Astrocyte (in vitro differentiated cells and primary cell): ENCODE results near the gene FAM181B. TPM values are rescaled to one million over a fixed set of nuclear protein-coding genes. Genes with fewer than 3 reads are reported as not detected.

Source experiments
- DNase-seq: peaks from one replicate; pipeline ENCODE4 v3.0.0-alpha.2; 2010; ENCODE audit warnings: low read depth
- FAIRE-seq: peaks from 2 replicates; lab custom pipeline; 2011; peaks lifted over from hg19 to GRCh38; lab: Jason Lieb, UNC
- H2AFZ ChIP-seq: 2 replicates; pipeline ENCODE4 v1.6.0; 2012; ENCODE audit warnings: low read depth, low read length, inconsistent platforms
- H3K27ac ChIP-seq: 2 replicates; pipeline ENCODE4 v1.5.1; 2011; ENCODE audit warnings: low read depth, low read length, inconsistent platforms
- H3K27me3 ChIP-seq: 2 replicates; pipeline ENCODE4 v1.6.0; 2011; ENCODE audit warnings: low read length, inconsistent platforms; ENCODE audit not compliant: insufficient read depth
- H3K36me3 ChIP-seq: 2 replicates; pipeline ENCODE4 v1.5.1; 2011; ENCODE audit warnings: low read length, inconsistent platforms; ENCODE audit not compliant: insufficient read depth
- H3K4me1 ChIP-seq: 2 replicates; pipeline ENCODE4 v1.5.1; 2011; ENCODE audit warnings: low read length, inconsistent platforms; ENCODE audit not compliant: insufficient read depth
- H3K4me2 ChIP-seq: 2 replicates; pipeline ENCODE4 v1.6.0; 2012; ENCODE audit warnings: low read length, inconsistent platforms
- H3K4me3 ChIP-seq: 2 replicates; pipeline ENCODE4 v1.5.1; 2011; ENCODE audit warnings: low read depth, mild to moderate bottlenecking, low read length, inconsistent platforms; ENCODE audit not compliant: insufficient read depth
- H3K79me2 ChIP-seq: 2 replicates; pipeline ENCODE4 v1.6.0; 2012; ENCODE audit warnings: mild to moderate bottlenecking, low read length, inconsistent platforms; ENCODE audit not compliant: insufficient read depth
- H3K9ac ChIP-seq: 2 replicates; pipeline ENCODE4 v1.6.0; 2012; ENCODE audit warnings: mild to moderate bottlenecking, low read length, inconsistent platforms
- H3K9me3 ChIP-seq: 2 replicates; pipeline ENCODE4 v1.5.1; 2012; ENCODE audit warnings: low read depth, mild to moderate bottlenecking, low read length, inconsistent platforms; ENCODE audit not compliant: insufficient read depth
- H4K20me1 ChIP-seq: 2 replicates; pipeline ENCODE4 v1.6.0; 2012; ENCODE audit warnings: low read length, inconsistent platforms; ENCODE audit not compliant: insufficient read depth
- H3K27ac Mint-ChIP-seq: one replicate; pipeline ENCODE4 v1.8.0; 2021; ENCODE audit warnings: mild to moderate bottlenecking, mixed read lengths; ENCODE audit not compliant: unreplicated experiment
- H3K27me3 Mint-ChIP-seq: one replicate; pipeline ENCODE4 v1.8.0; 2021; ENCODE audit warnings: low read depth, mixed read lengths; ENCODE audit not compliant: unreplicated experiment
- H3K36me3 Mint-ChIP-seq: one replicate; pipeline ENCODE4 v1.8.0; 2021; ENCODE audit warnings: low read depth, mixed read lengths; ENCODE audit not compliant: unreplicated experiment
- H3K4me1 Mint-ChIP-seq: one replicate; pipeline ENCODE4 v1.8.0; 2021; ENCODE audit warnings: low read depth, mixed read lengths; ENCODE audit not compliant: unreplicated experiment
- H3K4me3 Mint-ChIP-seq: one replicate; pipeline ENCODE4 v1.8.0; 2021; ENCODE audit warnings: mild to moderate bottlenecking, moderate library complexity, mixed read lengths; ENCODE audit not compliant: unreplicated experiment
- H3K9me3 Mint-ChIP-seq: one replicate; pipeline ENCODE4 v1.8.0; 2021; ENCODE audit warnings: mild to moderate bottlenecking, mixed read lengths; ENCODE audit not compliant: unreplicated experiment
- CTCF ChIP-seq: IDR thresholded peaks from 2 replicates; pipeline ENCODE4 v1.5.1; 2011; ENCODE audit warnings: low read depth, mild to moderate bottlenecking, inconsistent platforms, low read length, moderate library complexity; ENCODE audit not compliant: insufficient read depth
- EZH2 ChIP-seq: IDR thresholded peaks from 2 replicates; pipeline ENCODE4 v1.6.1; 2012; ENCODE audit warnings: mild to moderate bottlenecking, low read length, inconsistent platforms; ENCODE audit not compliant: insufficient read depth
- total RNA-seq: library from RNA; stranded (reverse); gene quantifications from 2 replicates; pipeline ENCODE4 v1.2.1, GENCODE V29; 2021

FAM181B gene
- total RNA-seq, 1 donor from 2014 or later: 0.11 TPM

GRCh38 chr11:82767123-82767522, 33.5 kb upstream of the FAM181B start:
- H3K27ac Mint-ChIP-seq: no peak overlapping the region
- Histone ChIP-seq H3K36me3 (no peaks in the 10 kb centered on the region), H2AFZ (no peak overlapping the region), H3K9me3 (no peaks in the 10 kb centered on the region), H3K27ac (no peak overlapping the region), H3K79me2 (no peaks in the 10 kb centered on the region), H3K27me3 (peaks cover 2% of the 10 kb centered on the region), H3K4me1 (no peaks in the 10 kb centered on the region), H3K4me3 (no peak overlapping the region), H3K4me2 (no peak overlapping the region), H4K20me1 (no peaks in the 10 kb centered on the region), H3K9ac (no peak overlapping the region)
- H3K36me3 Mint-ChIP-seq: no peaks in the 10 kb centered on the region
- FAIRE-seq (no peak), DNase-seq (no peak)
- TF ChIP-seq EZH2 (no peak), CTCF (no peak)
- peaks cover under 1% of the 10 kb centered on the region for H3K27me3 Mint-ChIP-seq
- no peak overlapping the region for H3K4me3 Mint-ChIP-seq
- H3K4me1 Mint-ChIP-seq: no peaks in the 10 kb centered on the region
- H3K9me3 Mint-ChIP-seq: no peaks in the 10 kb centered on the region

DNA sequence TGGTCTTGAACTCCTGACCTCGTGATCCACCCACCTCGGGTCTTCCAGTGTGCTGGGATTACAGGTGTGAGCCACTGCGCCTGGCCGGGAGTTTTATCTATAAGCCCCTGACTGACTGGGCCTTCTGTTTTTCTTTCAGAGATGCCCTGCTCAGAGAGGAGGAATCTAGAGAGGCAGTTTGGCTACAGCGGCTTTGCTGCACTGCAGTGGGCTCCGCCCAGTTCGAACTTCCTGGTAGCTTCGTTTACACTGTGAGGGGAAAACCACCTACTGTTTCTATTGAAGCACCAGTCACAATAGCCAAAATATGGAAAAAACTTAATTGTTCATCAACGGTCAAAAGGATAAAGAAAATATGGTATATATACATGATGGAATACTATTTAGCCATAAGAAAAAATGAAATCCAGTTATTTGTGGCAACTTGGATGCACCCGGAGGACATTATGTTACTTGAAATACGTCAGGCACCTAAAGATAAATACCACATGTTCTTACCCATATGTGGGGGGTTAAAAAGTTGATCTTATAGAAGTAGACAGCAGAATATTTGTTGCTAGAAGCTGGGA, 31.9 kb upstream of the FAM181B start:
- no peaks in the 10 kb centered on the region for H3K9me3 ChIP-seq
- FAIRE-seq: no peak

More for the DNA sequence above, 31.9 kb upstream of the FAM181B start:
- no peaks in the 10 kb centered on the region for H3K4me1 Mint-ChIP-seq
- H3K79me2 ChIP-seq: no peaks in the 10 kb centered on the region
- no peak overlapping the region for H3K4me2 ChIP-seq
- no peaks in the 10 kb centered on the region for H3K36me3 Mint-ChIP-seq
- no peak for DNase-seq
- H3K9me3 Mint-ChIP-seq: no peaks in the 10 kb centered on the region
- H3K36me3 ChIP-seq: no peaks in the 10 kb centered on the region
- H3K27me3 ChIP-seq: peaks cover 2% of the 10 kb centered on the region
- no peak overlapping the region for H3K4me3 ChIP-seq
- H3K4me3 Mint-ChIP-seq: no peak overlapping the region
- H3K27me3 Mint-ChIP-seq: peaks cover 2% of the 10 kb centered on the region
- no peak overlapping the region for H3K27ac Mint-ChIP-seq
- H3K9ac ChIP-seq: no peak overlapping the region
- no peak overlapping the region for H3K27ac ChIP-seq
- no peaks in the 10 kb centered on the region for H3K4me1 ChIP-seq
- no peaks in the 10 kb centered on the region for H4K20me1 ChIP-seq
- no peak overlapping the region for H2AFZ ChIP-seq
- TF ChIP-seq CTCF (no peak), EZH2 (no peak)
